HCT116 (cell line): Measurements from ENCODE around the gene DDX41. TPM values are rescaled to one million over a fixed set of nuclear protein-coding genes. Genes with fewer than 3 reads are reported as not detected.

Experiments
- ATAC-seq: fragments of 200-7000 bp; cut with Tn5 transposase; 2 replicates; pipeline ENCODE4 v1.9.1; 2020; ENCODE audit warnings: mild to moderate bottlenecking, moderate library complexity
- BruUV-seq: library from RNA; stranded (reverse); fragments of 400-500 nt; replicated peaks from 2 replicates; lab custom pipeline; 2021; lab: Mats Ljungman, UMichigan
- CTCF ChIA-PET: fragments of 300-600 bp; sonication (Branson Sonifier 250); formaldehyde crosslinking; loops from one replicate; lab custom pipeline; 2021; ENCODE audit warnings: antibody characterized with exemption; lab: Charles Lee
- POLR2A ChIA-PET: fragments of 300-600, 350-600 bp; sonication (Branson Sonifier 250); formaldehyde crosslinking; loops from one replicate; lab custom pipeline; 2021; ENCODE audit warnings: antibody characterized with exemption; lab: Charles Lee
- RAD21 ChIA-PET, 2 experiments: fragments of 300-600 bp; sonication (Branson Sonifier 250); formaldehyde crosslinking; loops; one replicate each; lab custom pipeline; 2023; ENCODE audit warnings: low total read pairs in 2 of 2; ENCODE audit not compliant: uncharacterized antibody in 2 of 2, unreplicated experiment in 2 of 2, low non-redundant PET in 1 of 2; lab: Charles Lee
- DNase-seq: peaks from one replicate; pipeline ENCODE4 v3.0.0-alpha.2; 2010; ENCODE audit warnings: low read depth, low spot score
- H2AFZ ChIP-seq: fragments of 200-600 bp; shearing (Covaris generic), sonication (generic); 2 replicates; pipeline ENCODE4 v1.6.1; 2017; ENCODE audit warnings: low read depth, mixed run types, mixed read lengths, antibody characterized with exemption, low read length; ENCODE audit not compliant: poor library complexity, severe bottlenecking
- H3K27ac ChIP-seq: 2 replicates; pipeline ENCODE4 v1.5.1; 2012; ENCODE audit warnings: low read depth, low read length
- H3K27me3 ChIP-seq: fragments of 200-600 bp; sonication (generic); 2 replicates; pipeline ENCODE4 v1.6.1; 2016; ENCODE audit warnings: mixed run types, low read length, mixed read lengths; ENCODE audit not compliant: insufficient read depth
- H3K36me3 ChIP-seq, 2 experiments: fragments of 200-500 bp in 1 of 2; fragments of 200-600 bp in 1 of 2; sonication (Bioruptor generic) in 1 of 2; sonication (generic) in 1 of 2; 2 replicates each; pipeline versions ENCODE4 v1.5.1 to v1.6.1; 2014 to 2016; ENCODE audit warnings: low read length in 2 of 2, inconsistent platforms in 1 of 2, mixed read lengths in 1 of 2, mixed run types in 1 of 2; ENCODE audit not compliant: insufficient read depth in 2 of 2, control insufficient read depth in 1 of 2
- H3K4me1 ChIP-seq, 2 experiments: fragments of 200-600 bp in 1 of 2; sonication (generic) in 1 of 2; 2 replicates each; pipeline versions ENCODE4 v1.5.1 to v1.6.1; 2012 to 2017; ENCODE audit warnings: low read length in 2 of 2, inconsistent platforms in 1 of 2, mild to moderate bottlenecking in 1 of 2, mixed read lengths in 1 of 2, mixed run types in 1 of 2, moderate library complexity in 1 of 2; ENCODE audit not compliant: insufficient read depth in 2 of 2, control insufficient read depth in 1 of 2
- H3K4me2 ChIP-seq: fragments of 200-600 bp; sonication (generic); 2 replicates; pipeline ENCODE4 v1.6.1; 2017; ENCODE audit warnings: mixed run types, low read length, mixed read lengths
- H3K4me3 ChIP-seq, 2 experiments: fragments of 200-600 bp in 1 of 2; sonication (generic) in 1 of 2; replicated peaks in 1 of 2; 2 replicates each; pipeline ENCODE4 v1.5.1; 2011 to 2016; ENCODE audit warnings: low read length in 2 of 2, control low read depth in 1 of 2, low read depth in 1 of 2, mild to moderate bottlenecking in 1 of 2, mixed read lengths in 1 of 2, mixed run types in 1 of 2
- H3K79me2 ChIP-seq: fragments of 200-600 bp; sonication (generic); 2 replicates; pipeline ENCODE4 v1.6.1; 2017; ENCODE audit warnings: mild to moderate bottlenecking, mixed run types, low read length, moderate library complexity, mixed read lengths; ENCODE audit not compliant: insufficient read depth
- H3K9ac ChIP-seq: fragments of 200-600 bp; sonication (generic); 2 replicates; pipeline ENCODE4 v1.6.1; 2016; ENCODE audit warnings: low read length, mixed read lengths
- H3K9me2 ChIP-seq: fragments of 200-600 bp; sonication (generic), shearing (Covaris generic); 2 replicates; pipeline ENCODE4 v1.6.1; 2017; ENCODE audit warnings: mixed run types, mild to moderate bottlenecking, moderate library complexity; ENCODE audit not compliant: insufficient read depth
- H3K9me3 ChIP-seq, 2 experiments: fragments of 200-500 bp in 1 of 2; fragments of 200-600 bp in 1 of 2; sonication (Bioruptor generic) in 1 of 2; sonication (generic) in 1 of 2; 2 replicates each; pipeline ENCODE4 v1.6.1; 2014 to 2017; ENCODE audit warnings: low read length in 2 of 2, mixed read lengths in 2 of 2, inconsistent platforms in 1 of 2, low read depth in 1 of 2, mild to moderate bottlenecking in 1 of 2, mixed run types in 1 of 2, moderate library complexity in 1 of 2; ENCODE audit not compliant: control insufficient read depth in 1 of 2, insufficient read depth in 1 of 2
- H4K20me1 ChIP-seq: fragments of 200-600 bp; sonication (generic), shearing (Covaris generic); 2 replicates; pipeline ENCODE4 v1.6.1; 2017; ENCODE audit warnings: mixed run types, mild to moderate bottlenecking, moderate library complexity; ENCODE audit not compliant: insufficient read depth
- ATF3 ChIP-seq: IDR thresholded peaks from 2 replicates; pipeline ENCODE4 v1.6.1; 2012
- CBX3 ChIP-seq: IDR thresholded peaks from 2 replicates; pipeline ENCODE4 v1.6.1; 2012; ENCODE audit warnings: low read depth
- CEBPB ChIP-seq: IDR thresholded peaks from 2 replicates; pipeline ENCODE4 v1.6.1; 2012; ENCODE audit warnings: low read depth
- CTCF ChIP-seq, 3 experiments: fragments of 200-600 bp in 1 of 3; sonication (generic) in 1 of 3; IDR thresholded peaks in 2 of 3; conservative IDR thresholded peaks in 1 of 3; 2 replicates each; pipeline ENCODE4 v1.5.1; 2012 to 2017; ENCODE audit warnings: low read depth in 2 of 3, low read length in 2 of 3, antibody characterized with exemption in 1 of 3, borderline replicate concordance in 1 of 3, control low read depth in 1 of 3, mild to moderate bottlenecking in 1 of 3, mixed read lengths in 1 of 3, mixed run types in 1 of 3, moderate library complexity in 1 of 3; ENCODE audit not compliant: insufficient read depth in 1 of 3
- EZH2phosphoT487 ChIP-seq: fragments of 200-600 bp; IDR thresholded peaks from 2 replicates; pipeline ENCODE4 v1.6.1; 2018; ENCODE audit warnings: antibody characterized with exemption, borderline replicate concordance
- FOSL1 ChIP-seq: IDR thresholded peaks from 2 replicates; pipeline ENCODE4 v1.6.1; 2012; ENCODE audit warnings: low read depth
- JUND ChIP-seq: IDR thresholded peaks from 2 replicates; pipeline ENCODE4 v1.6.1; 2012
- MAX ChIP-seq: IDR thresholded peaks from 2 replicates; pipeline ENCODE4 v1.6.1; 2012
- POLR2A ChIP-seq: IDR thresholded peaks from 2 replicates; pipeline ENCODE4 v1.7.0; 2011; ENCODE audit warnings: borderline replicate concordance; ENCODE audit not compliant: insufficient read depth, insufficient read length; ENCODE audit errors: extremely low read depth
- SIN3A ChIP-seq: IDR thresholded peaks from 2 replicates; pipeline ENCODE4 v1.6.1; 2012; ENCODE audit warnings: low read depth
- intact Hi-C: fragments of 100-400 bp; cut with micrococcal nuclease; formaldehyde crosslinking; loops from 2 replicates; pipeline ENCODE4 v1.10.0; 2022
- total RNA-seq: library from RNA; stranded (reverse); gene quantifications from one replicate; pipeline ENCODE4 v1.2.1, GENCODE V29; 2021; ENCODE audit not compliant: unreplicated experiment

DDX41 gene
- total RNA-seq, 1 experiment from 2014 or later: 141 TPM

- Histone ChIP-seq H3K9me2 (no peaks in the 10 kb centered on the region), H3K9me3 (no peaks in the 10 kb centered on the region), H3K4me2 (no peak overlapping the region), H3K27ac (no peak overlapping the region), H3K27me3 (no peaks in the 10 kb centered on the region), H3K9ac (no peak overlapping the region), H4K20me1 (no peaks in the 10 kb centered on the region), H2AFZ (no peak overlapping the region), H3K36me3 (peaks cover 27 to 56% of the 10 kb centered on the region in 2 experiments; a peak in 3 of 4 replicates), H3K4me3 (no peak overlapping the region), H3K79me2 (peaks cover 25% of the 10 kb centered on the region), H3K4me1 (peaks cover 5 to 13% of the 10 kb centered on the region in 2 experiments; a peak in 3 of 4 replicates)
- intact Hi-C loops: no loop called here
- TF ChIP-seq ATF3: no peak
- TF ChIP-seq CEBPB: no peak
- ChIA-PET POLR2A (no interaction called here), CTCF (no interaction called here), RAD21 (no interaction called here)
- ATAC-seq (no peak), DNase-seq (no peak)
- BruUV-seq: TSS peak; percentile 20
These were observed 4.7 kb downstream of the DDX41 start for GRCh38 chr5:177511796-177512675.

- DNase-seq (no peak), ATAC-seq (no peak)
- Histone ChIP-seq H3K4me2 (no peak overlapping the region), H3K27ac (no peak overlapping the region), H3K4me3 (no peak overlapping the region), H3K9ac (no peak overlapping the region), H2AFZ (no peak overlapping the region), H3K9me3 (no peaks in the 10 kb centered on the region), H3K4me1 (peaks cover 5 to 12% of the 10 kb centered on the region in 2 experiments; a peak in 3 of 4 replicates), H3K27me3 (no peaks in the 10 kb centered on the region), H3K9me2 (no peaks in the 10 kb centered on the region), H4K20me1 (no peaks in the 10 kb centered on the region), H3K79me2 (peaks cover 20% of the 10 kb centered on the region), H3K36me3 (peaks cover 27 to 55% of the 10 kb centered on the region in 2 experiments; a peak in 3 of 4 replicates)
- RAD21 ChIA-PET: no interaction called here
- no peak for TF ChIP-seq CBX3
- TF ChIP-seq EZH2phosphoT487: no peak
- TF ChIP-seq FOSL1: no peak
- no peak for TF ChIP-seq ATF3
- no peak for TF ChIP-seq SIN3A
- TF ChIP-seq POLR2A: no peak
- TF ChIP-seq JUND: no peak
- no peak for TF ChIP-seq CTCF (IDR thresholded peaks at IDR 0.05 in 2 of 3, conservative IDR thresholded peaks at IDR 0.05 in 1 of 3; ENCODE audit: borderline replicate concordance in 1 of 3, insufficient read depth in 1 of 3, low read depth in 2 of 3, low read length in 2 of 3)
- no peak for TF ChIP-seq MAX
- intact Hi-C loops: no loop called here
- no TSS peak for BruUV-seq
- POLR2A ChIA-PET: no interaction called here
- CTCF ChIA-PET: no interaction called here
These were observed 5.6 kb downstream of the DDX41 start for GRCh38 chr5:177511181-177511580.
